Measurements from ENCODE around the gene RTF1. TPM values are rescaled to one million over a fixed set of nuclear protein-coding genes. Genes with fewer than 3 reads are reported as not detected.

The RTF1 gene
- total and polyA plus RNA-seq, 4 donors = 29.6 to 73.6 (median 51.6) TPM

- H3K9me3 ChIP-seq (ENCODE audit: control insufficient read depth, insufficient read depth, low read length) = no peaks in the 10 kb centered on the region
- 2% methylated on average over 62 of the region's 64 CpGs for WGBS (ENCODE audit: insufficient coverage)
- no peak overlapping the region for H3K27ac ChIP-seq (ENCODE audit: low read depth, low read length)
- peak in 2 of 6 donors; percentile 36 to 59 for DNase-seq (ENCODE audit: low read depth in 4 of 6, low spot score in 6 of 6)
- no peaks in the 10 kb centered on the region for H3K36me3 ChIP-seq (ENCODE audit: control insufficient read depth, insufficient read depth, low read length)
- peaks cover 83% of the 10 kb centered on the region for H3K27me3 ChIP-seq (ENCODE audit: control insufficient read depth, insufficient read depth, low read length)
- H3K4me1 ChIP-seq (ENCODE audit: control insufficient read depth, insufficient read depth, low read length) = peaks cover 36% of the 10 kb centered on the region
- no peak overlapping the region for H3K4me3 ChIP-seq (ENCODE audit: low read depth, low read length)
These were observed 85.3 kb downstream of the RTF1 start for GRCh38 chr15:41501931-41502794.

- Histone ChIP-seq H3K27me3 (ENCODE audit: control insufficient read depth, insufficient read depth, low read length) (peaks cover 82% of the 10 kb centered on the region), H3K4me3 (ENCODE audit: low read depth, low read length) (no peak overlapping the region), H3K36me3 (ENCODE audit: control insufficient read depth, insufficient read depth, low read length) (no peaks in the 10 kb centered on the region), H3K9me3 (ENCODE audit: control insufficient read depth, insufficient read depth, low read length) (no peaks in the 10 kb centered on the region), H3K4me1 (ENCODE audit: control insufficient read depth, insufficient read depth, low read length) (peaks cover 36% of the 10 kb centered on the region), H3K27ac (ENCODE audit: low read depth, low read length) (no peak overlapping the region)
- no peak for DNase-seq (ENCODE audit: low read depth in 4 of 6, low spot score in 6 of 6)
- WGBS (ENCODE audit: insufficient coverage) = 7% methylated on average over 51 of the region's 54 CpGs
These were observed 86.1 kb downstream of the RTF1 start for GRCh38 chr15:41502795-41503668.

DNA sequence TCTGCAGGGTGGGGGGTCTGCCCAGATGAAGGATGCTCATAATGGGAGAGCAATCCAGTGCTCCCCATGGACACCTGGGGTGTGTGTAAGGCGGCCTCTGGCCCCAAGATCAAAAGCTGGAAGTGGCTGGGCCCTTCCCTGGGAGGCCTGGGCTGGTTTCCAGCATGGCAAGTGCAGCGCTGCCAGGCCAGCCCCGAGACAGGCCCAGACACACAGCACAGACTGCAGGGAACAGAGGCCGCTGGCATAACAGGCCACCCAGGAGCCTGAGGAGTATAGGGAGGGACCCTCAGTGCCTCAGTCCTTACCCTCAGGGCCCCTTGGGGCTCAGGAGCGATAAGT is 86.7 kb downstream of the RTF1 start:
- Histone ChIP-seq H3K27ac (ENCODE audit: low read depth, low read length) (no peak overlapping the region), H3K4me1 (ENCODE audit: control insufficient read depth, insufficient read depth, low read length) (peaks cover 36% of the 10 kb centered on the region), H3K36me3 (ENCODE audit: control insufficient read depth, insufficient read depth, low read length) (no peaks in the 10 kb centered on the region)

GRCh38 chr15:41504751-41505492 is 88.0 kb downstream of the RTF1 start:
- H3K9me3 ChIP-seq (ENCODE audit: control insufficient read depth, insufficient read depth, low read length) = no peaks in the 10 kb centered on the region
- no peak for DNase-seq (ENCODE audit: low read depth in 4 of 6, low spot score in 6 of 6)
- peaks cover 69% of the 10 kb centered on the region for H3K27me3 ChIP-seq (ENCODE audit: control insufficient read depth, insufficient read depth, low read length)
- peaks cover 36% of the 10 kb centered on the region for H3K4me1 ChIP-seq (ENCODE audit: control insufficient read depth, insufficient read depth, low read length)
- no peak overlapping the region for H3K4me3 ChIP-seq (ENCODE audit: low read depth, low read length)
- 88% methylated on average over 5 of the region's 13 CpGs for WGBS (ENCODE audit: insufficient coverage)
- no peaks in the 10 kb centered on the region for H3K36me3 ChIP-seq (ENCODE audit: control insufficient read depth, insufficient read depth, low read length)
- no peak overlapping the region for H3K27ac ChIP-seq (ENCODE audit: low read depth, low read length)

More for the DNA sequence above, 86.7 kb downstream of the RTF1 start:
- Histone ChIP-seq H3K27me3 (ENCODE audit: control insufficient read depth, insufficient read depth, low read length) (peaks cover 77% of the 10 kb centered on the region), H3K9me3 (ENCODE audit: control insufficient read depth, insufficient read depth, low read length) (no peaks in the 10 kb centered on the region), H3K4me3 (ENCODE audit: low read depth, low read length) (no peak overlapping the region)
- peak in 2 of 6 donors; percentile 3 to 31 for DNase-seq (ENCODE audit: low read depth in 4 of 6, low spot score in 6 of 6)
- WGBS (ENCODE audit: insufficient coverage) = 49% methylated on average over 5 of the region's 5 CpGs

DNA sequence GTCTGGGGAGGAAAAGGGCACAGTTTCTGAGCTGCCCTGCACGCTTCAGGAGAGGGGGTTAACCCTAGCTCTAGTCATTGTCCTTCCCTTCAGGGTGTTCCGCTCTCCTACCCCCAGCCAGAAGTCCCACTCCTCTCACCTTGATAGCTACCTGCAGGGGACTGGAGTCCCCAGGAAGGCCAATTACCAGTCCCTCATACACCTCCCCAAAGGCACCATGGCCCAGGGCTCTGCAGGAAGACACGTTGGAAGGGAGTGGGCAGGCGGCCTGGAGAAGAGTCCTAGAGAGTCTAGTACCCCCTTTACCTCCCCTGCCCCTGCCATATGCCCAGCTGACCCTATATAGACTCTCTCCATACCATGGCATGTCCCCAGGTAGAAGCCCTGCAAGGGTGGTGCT is 88.9 kb downstream of the RTF1 start:
- no peaks in the 10 kb centered on the region for H3K36me3 ChIP-seq (ENCODE audit: control insufficient read depth, insufficient read depth, low read length)
- 80% methylated on average over 3 of the region's 4 CpGs for WGBS (ENCODE audit: insufficient coverage)
- H3K4me1 ChIP-seq (ENCODE audit: control insufficient read depth, insufficient read depth, low read length) = peaks cover 36% of the 10 kb centered on the region
- no peak overlapping the region for H3K4me3 ChIP-seq (ENCODE audit: low read depth, low read length)
- no peak overlapping the region for H3K27ac ChIP-seq (ENCODE audit: low read depth, low read length)
- H3K9me3 ChIP-seq (ENCODE audit: control insufficient read depth, insufficient read depth, low read length) = no peaks in the 10 kb centered on the region
- H3K27me3 ChIP-seq (ENCODE audit: control insufficient read depth, insufficient read depth, low read length) = peaks cover 69% of the 10 kb centered on the region
- DNase-seq (ENCODE audit: low read depth in 4 of 6, low spot score in 6 of 6) = no peak

DNA sequence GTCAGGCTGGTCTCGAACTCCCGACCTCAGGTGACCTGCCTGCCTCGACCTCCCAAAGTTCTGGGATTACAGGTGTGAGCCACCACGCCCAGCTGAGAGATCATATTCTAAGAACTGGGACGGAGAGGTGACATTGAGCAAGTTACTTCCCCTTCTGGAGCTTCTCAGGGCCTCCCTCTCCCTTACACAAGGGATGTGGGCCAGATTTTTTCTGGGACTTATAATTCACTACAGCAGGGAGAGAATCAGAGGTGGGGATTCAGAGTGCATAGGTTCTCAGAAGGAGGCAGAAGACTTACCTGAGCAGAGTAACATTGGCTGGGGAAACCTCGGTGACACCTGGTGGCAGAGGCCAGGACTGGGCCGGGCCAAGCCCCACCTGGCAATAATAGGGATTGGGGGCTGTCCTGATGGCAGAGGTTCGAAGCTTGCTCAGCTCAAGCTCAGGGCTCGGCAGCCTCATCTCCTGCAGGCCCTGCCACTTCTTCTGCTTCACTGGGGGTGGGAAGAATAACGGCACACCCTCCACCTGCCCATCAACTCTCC is 90.0 kb downstream of the RTF1 start:
- WGBS (ENCODE audit: insufficient coverage) = 64% methylated on average over 5 of the region's 10 CpGs
- Histone ChIP-seq H3K36me3 (ENCODE audit: control insufficient read depth, insufficient read depth, low read length) (no peaks in the 10 kb centered on the region), H3K4me1 (ENCODE audit: control insufficient read depth, insufficient read depth, low read length) (peaks cover 32% of the 10 kb centered on the region), H3K27ac (ENCODE audit: low read depth, low read length) (no peak overlapping the region), H3K4me3 (ENCODE audit: low read depth, low read length) (no peak overlapping the region), H3K27me3 (ENCODE audit: control insufficient read depth, insufficient read depth, low read length) (peaks cover 66% of the 10 kb centered on the region), H3K9me3 (ENCODE audit: control insufficient read depth, insufficient read depth, low read length) (no peaks in the 10 kb centered on the region)
- DNase-seq (ENCODE audit: low read depth in 4 of 6, low spot score in 6 of 6) = no peak

GRCh38 chr15:41507820-41508290 is 91.0 kb downstream of the RTF1 start:
- H3K4me3 ChIP-seq (ENCODE audit: low read depth, low read length) = no peak overlapping the region
- no peak for DNase-seq (ENCODE audit: low read depth in 4 of 6, low spot score in 6 of 6)
- H3K4me1 ChIP-seq (ENCODE audit: control insufficient read depth, insufficient read depth, low read length) = peaks cover 32% of the 10 kb centered on the region
- H3K9me3 ChIP-seq (ENCODE audit: control insufficient read depth, insufficient read depth, low read length) = no peaks in the 10 kb centered on the region
- peaks cover 66% of the 10 kb centered on the region for H3K27me3 ChIP-seq (ENCODE audit: control insufficient read depth, insufficient read depth, low read length)
- no peaks in the 10 kb centered on the region for H3K36me3 ChIP-seq (ENCODE audit: control insufficient read depth, insufficient read depth, low read length)
- 85% methylated on average over 5 of the region's 7 CpGs for WGBS (ENCODE audit: insufficient coverage)
- H3K27ac ChIP-seq (ENCODE audit: low read depth, low read length) = no peak overlapping the region

GRCh38 chr15:41510728-41511127 is 93.8 kb downstream of the RTF1 start:
- DNase-seq (ENCODE audit: low read depth in 4 of 6, low spot score in 6 of 6) = peak in 1 of 6 donors; percentile 3
- no peaks in the 10 kb centered on the region for H3K36me3 ChIP-seq (ENCODE audit: control insufficient read depth, insufficient read depth, low read length)
- no peak overlapping the region for H3K27ac ChIP-seq (ENCODE audit: low read depth, low read length)
- H3K4me1 ChIP-seq (ENCODE audit: control insufficient read depth, insufficient read depth, low read length) = peaks cover 27% of the 10 kb centered on the region
- H3K27me3 ChIP-seq (ENCODE audit: control insufficient read depth, insufficient read depth, low read length) = peaks cover 55% of the 10 kb centered on the region
- no peak overlapping the region for H3K4me3 ChIP-seq (ENCODE audit: low read depth, low read length)
- WGBS (ENCODE audit: insufficient coverage) = 52% methylated on average over 6 of the region's 7 CpGs
- no peaks in the 10 kb centered on the region for H3K9me3 ChIP-seq (ENCODE audit: control insufficient read depth, insufficient read depth, low read length)

GRCh38 chr15:41511331-41511898 is 94.5 kb downstream of the RTF1 start:
- 3% methylated on average over 56 of the region's 56 CpGs for WGBS (ENCODE audit: insufficient coverage)
- Histone ChIP-seq H3K4me1 (ENCODE audit: control insufficient read depth, insufficient read depth, low read length) (peaks cover 27% of the 10 kb centered on the region), H3K36me3 (ENCODE audit: control insufficient read depth, insufficient read depth, low read length) (no peaks in the 10 kb centered on the region), H3K27ac (ENCODE audit: low read depth, low read length) (no peak overlapping the region), H3K9me3 (ENCODE audit: control insufficient read depth, insufficient read depth, low read length) (no peaks in the 10 kb centered on the region), H3K27me3 (ENCODE audit: control insufficient read depth, insufficient read depth, low read length) (peaks cover 51% of the 10 kb centered on the region), H3K4me3 (ENCODE audit: low read depth, low read length) (no peak overlapping the region)
- DNase-seq (ENCODE audit: low read depth in 4 of 6, low spot score in 6 of 6) = no peak

Measured in spinal cord (tissue), 10 donors.